ENCODE data around the gene PAQR5.

DNA sequence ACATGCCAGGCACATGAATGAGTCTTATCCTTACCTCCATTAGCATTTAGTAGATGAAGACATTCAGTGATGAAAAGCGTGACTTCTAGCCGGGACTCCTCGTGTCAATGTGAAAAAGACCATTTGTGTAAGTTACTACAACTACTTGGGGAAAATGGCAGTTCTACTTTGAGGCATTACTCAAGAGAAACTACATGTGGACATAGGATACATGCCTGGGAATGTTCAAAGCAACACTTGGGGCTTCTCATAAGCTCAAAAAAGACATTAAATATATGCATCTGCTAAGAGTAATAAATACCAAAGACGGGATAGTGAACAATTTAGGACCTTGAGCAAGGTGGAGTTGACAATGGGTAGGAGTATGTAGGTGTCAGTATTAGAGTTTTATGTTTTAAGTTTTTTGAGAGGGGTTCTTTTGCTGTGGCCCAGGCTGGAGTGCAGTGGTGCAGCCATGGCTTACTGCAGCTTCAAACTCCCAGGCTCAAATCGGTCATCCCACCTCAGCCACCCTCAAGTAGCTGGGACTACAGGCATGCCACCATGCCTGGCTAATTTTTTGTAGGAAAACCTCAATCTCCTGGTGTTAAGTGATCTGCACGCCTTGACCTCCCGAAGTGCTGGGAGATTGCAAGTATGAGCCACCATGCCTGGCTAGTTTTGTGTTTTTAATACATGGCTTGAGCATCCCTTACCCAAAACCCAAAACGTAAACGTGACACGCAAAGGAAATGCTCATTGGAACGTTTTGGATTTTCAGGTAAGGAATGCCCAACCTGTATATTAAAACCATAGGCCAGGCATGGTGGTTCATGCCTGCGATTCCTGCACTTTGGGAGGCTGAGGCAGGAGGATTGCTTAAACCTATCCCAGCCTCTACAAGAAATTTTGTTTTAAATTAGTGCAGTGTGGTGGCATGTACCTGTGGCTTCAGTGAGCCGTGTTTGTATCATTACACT, 157.8 kb downstream of the PAQR5 start:
- peak in 2 of 3 donors; percentile 13 to 31 for TF ChIP-seq POLR2AphosphoS5 (IDR thresholded peaks at IDR 0.05)
- TF ChIP-seq, protein P1, sequence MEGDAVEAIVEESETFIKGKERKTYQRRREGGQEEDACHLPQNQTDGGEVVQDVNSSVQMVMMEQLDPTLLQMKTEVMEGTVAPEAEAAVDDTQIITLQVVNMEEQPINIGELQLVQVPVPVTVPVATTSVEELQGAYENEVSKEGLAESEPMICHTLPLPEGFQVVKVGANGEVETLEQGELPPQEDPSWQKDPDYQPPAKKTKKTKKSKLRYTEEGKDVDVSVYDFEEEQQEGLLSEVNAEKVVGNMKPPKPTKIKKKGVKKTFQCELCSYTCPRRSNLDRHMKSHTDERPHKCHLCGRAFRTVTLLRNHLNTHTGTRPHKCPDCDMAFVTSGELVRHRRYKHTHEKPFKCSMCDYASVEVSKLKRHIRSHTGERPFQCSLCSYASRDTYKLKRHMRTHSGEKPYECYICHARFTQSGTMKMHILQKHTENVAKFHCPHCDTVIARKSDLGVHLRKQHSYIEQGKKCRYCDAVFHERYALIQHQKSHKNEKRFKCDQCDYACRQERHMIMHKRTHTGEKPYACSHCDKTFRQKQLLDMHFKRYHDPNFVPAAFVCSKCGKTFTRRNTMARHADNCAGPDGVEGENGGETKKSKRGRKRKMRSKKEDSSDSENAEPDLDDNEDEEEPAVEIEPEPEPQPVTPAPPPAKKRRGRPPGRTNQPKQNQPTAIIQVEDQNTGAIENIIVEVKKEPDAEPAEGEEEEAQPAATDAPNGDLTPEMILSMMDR (IDR thresholded peaks at IDR 0.05 in 8 of 11, conservative IDR thresholded peaks at IDR 0.05 in 3 of 11) = no peak
